NCI-H82 (cell line): Measurements from ENCODE around the gene MFRP.

ENCODE experiments used
- DNase-seq: peaks from one replicate; lab custom pipeline; 2025; lab: John Stamatoyannopoulos, UW

MFRP gene

DNA sequence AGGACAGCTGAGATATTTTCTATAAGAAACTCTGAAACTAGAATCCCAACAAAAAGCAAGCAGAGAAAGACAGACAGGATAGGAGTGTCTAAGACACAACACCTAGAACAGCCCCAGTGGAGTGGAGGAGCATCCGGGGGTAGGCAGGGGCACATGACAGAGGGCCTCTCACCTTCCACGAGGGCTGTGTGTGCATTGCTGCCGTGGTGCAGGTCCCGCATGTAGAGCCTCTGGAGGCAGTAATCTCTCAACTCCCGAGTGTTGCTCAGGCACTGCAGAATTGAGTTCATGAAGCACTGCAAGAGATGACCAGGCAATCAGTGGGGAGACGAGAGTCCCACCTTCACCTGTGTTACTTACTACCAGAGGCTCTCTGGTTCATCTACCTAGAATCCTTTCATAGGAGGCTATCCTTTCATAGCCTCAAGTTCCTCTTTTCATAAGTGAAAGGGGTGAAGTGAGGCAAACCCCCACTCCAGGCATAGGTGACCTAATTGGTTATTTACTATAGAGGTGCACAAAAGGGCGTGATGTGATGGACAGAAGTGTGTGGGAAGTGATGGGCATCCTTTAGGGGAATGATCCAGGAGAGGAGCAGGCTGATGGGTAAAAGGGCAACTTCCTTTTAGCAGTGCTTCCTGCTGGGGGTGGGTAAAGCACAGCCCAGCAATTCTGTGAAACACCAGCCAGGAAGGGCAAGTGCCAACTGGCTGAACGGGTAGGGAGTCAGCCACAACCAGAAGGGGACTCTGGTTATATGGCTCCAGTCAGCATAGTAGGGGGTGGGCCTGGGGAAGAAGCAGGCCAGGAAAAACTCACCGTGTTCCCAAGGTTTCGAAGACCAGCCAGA is 13.1 kb upstream of the MFRP start:
- DNase-seq = no peak

DNA sequence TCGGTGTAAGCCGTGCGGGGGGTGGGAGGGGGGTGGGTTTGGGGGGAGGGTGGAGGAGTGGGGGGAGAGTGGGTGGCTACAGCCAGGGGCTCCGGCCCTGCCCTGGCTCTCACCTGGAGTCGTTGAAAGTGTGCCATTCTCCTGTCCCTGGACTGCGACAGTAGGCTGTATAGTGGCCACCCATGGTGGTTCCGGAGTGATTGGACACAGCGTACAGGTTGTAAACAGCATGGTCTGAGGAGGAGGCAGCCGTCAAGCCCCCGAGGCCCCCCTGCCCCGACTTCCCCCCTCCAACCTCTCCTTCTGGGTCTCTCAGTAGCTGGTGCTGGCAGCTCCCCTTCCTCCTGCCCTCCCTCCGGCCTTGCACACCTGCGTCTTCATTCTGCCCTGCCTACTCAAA is 10.6 kb upstream of the MFRP start:
- no peak for DNase-seq

DNA sequence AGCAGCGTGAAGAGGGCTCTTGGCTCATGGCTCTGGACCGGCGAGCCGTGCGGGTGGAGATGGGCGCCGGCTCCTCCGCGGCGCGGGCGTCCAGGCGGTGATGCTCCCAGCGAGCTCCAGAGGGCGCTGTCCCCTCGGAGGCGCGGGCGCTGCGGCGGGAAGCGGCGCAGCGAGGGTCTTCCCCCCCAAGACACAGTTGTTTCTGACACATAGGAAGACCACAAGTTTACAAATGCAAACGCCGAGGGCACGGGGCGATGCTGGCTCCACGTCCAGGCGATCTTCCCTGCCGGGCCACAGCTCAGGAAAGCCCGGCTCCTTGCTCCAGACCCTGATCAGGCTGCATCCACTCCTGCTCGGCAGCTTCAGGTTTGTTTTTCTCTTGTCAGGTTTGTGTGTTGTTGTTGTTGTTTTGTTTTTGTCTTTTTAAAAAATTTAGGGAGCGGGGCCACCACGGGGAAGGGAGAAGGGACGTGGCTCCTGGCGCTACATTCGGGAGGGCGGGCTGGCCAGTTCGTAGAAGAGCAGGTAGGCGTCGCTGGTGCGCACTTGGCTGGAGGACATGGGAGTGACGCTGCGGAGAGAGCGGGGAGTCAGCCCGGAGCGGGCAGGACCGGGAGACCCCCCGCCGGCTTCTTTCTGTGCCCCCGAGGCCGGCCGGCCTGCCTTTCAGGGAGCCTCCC is 10.0 kb upstream of the MFRP start:
- no peak for DNase-seq

DNA sequence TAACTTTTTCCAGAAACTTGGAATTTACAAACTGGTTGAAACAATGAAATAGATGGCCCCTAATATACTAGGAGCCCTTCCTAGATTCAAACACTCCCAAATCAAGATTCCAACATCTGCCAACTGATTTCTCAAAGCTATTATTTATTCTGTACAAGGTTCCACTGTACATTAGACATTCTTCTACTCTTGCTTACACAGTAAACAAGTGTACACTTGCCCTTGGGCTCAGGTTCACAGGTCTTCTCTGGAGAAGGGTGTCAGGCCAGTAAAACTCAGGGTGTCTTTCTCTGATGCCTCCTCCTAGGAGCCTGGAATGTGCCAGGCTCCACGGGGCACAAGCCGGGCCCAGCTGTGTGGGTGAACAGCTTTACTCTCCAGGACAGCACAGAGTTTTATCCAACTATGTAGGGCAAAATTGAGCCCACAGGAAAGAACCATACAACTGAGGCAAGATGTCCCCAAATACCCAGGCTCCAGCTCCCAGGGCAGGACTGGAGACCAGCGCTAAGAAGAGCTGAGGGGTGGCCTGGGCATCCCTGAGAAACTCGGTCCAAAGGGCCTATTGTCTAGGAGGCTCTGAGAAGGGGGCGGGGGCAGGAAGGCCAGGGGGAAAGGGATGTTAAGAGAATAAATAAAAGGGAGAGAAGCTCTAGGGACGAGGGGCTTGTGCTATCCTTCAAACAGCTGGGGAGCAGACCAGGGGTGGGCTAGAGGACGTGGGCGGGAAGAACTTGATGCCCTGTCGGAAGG is 8.8 kb upstream of the MFRP start:
- DNase-seq = no peak

DNA sequence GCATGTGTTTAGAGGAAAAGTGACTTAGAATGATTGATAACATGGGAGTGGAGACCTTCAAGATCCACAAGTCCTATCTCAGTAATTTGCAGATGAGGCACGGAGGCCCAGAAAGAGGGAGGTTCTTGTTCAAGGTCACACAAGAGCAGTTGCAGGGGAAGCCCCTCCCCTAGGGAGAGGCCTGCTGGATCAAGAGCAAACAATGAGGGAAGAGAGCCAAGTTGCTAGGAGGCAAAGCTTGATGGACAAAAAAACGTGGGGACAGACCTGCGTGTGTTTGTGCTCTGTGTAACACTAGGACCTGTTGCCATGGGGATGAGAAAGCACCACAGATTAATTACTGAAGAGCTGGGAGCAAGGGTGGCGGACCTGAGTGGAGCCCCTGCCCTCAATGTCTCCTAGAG is 6.4 kb upstream of the MFRP start:
- DNase-seq = peak; percentile 93

GRCh38 chr11:119351232-119351631 is 4.7 kb upstream of the MFRP start:
- DNase-seq = no peak

DNA sequence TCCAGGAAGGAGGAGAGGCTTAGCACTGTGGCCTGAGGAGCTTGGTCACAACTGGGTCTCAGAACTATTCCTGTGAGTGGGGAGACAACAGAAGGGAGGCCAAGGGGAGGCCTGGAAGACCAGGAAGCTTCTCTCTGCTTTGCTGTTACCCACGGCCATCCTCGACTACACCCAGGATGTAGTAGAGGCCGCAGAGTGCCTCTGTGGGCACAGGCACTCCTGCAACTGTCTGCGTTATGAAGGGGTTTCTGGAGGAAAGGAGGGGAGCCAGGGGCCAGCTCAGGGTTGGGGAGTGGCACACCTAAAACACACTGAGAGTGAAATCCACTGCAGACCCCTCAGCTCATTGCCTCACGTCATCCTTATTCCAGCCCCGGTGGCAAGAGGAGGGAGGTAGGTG is 3.8 kb upstream of the MFRP start:
- no peak for DNase-seq

GRCh38 chr11:119347940-119348605 is 1.6 kb upstream of the MFRP start:
- DNase-seq = peak; percentile 15

GRCh38 chr11:119347242-119347641 is 737 bp upstream of the MFRP start:
- peak; percentile 58 for DNase-seq

- no peak for DNase-seq
Measured at GRCh38 chr11:119345685-119346084, 820 bp downstream of the MFRP start.

GRCh38 chr11:119344291-119345010 is 2.1 kb downstream of the MFRP start:
- DNase-seq = no peak

GRCh38 chr11:119343726-119344125 is 2.8 kb downstream of the MFRP start:
- DNase-seq = no peak

DNA sequence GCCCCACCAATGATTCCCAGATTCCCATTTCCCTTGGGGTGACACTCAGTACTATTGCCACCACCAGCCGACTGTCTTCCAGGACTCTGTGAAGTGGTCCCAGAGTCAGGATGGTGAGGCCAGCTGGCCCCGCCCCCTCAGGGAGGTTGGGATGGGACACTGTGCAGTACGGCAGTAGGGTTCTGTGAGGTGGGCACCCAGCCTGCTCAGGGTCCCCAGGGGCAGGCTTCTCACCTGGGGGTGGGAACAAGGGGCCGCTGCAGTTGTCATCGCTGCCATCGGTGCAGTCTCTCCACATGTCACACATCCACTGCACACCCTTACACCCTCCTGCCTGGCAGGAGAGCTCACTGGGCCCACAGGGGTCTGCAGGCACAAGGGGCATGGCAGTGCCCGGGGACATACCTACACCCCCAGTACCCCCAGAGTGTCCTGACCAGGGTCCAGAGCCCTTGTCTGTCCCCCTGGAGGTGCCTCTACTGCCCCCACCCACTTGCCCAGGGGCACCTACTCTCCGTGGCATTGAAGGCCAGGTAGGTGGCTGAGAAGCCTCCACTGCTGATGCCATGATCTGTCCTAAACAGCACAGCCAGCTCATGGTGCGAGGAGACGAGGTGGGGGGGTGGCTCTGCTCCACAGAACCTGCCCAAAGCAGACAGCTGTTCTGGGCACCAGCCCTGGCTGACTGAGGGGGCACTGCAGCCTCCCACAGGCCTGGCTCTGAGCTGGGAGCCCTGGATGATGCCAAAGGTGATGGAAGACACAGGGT is 4.0 kb downstream of the MFRP start:
- no peak for DNase-seq

- DNase-seq = no peak
Measured at GRCh38 chr11:119342023-119342300, 4.5 kb downstream of the MFRP start.

GRCh38 chr11:119341222-119342022 is 5.1 kb downstream of the MFRP start:
- DNase-seq = no peak

DNA sequence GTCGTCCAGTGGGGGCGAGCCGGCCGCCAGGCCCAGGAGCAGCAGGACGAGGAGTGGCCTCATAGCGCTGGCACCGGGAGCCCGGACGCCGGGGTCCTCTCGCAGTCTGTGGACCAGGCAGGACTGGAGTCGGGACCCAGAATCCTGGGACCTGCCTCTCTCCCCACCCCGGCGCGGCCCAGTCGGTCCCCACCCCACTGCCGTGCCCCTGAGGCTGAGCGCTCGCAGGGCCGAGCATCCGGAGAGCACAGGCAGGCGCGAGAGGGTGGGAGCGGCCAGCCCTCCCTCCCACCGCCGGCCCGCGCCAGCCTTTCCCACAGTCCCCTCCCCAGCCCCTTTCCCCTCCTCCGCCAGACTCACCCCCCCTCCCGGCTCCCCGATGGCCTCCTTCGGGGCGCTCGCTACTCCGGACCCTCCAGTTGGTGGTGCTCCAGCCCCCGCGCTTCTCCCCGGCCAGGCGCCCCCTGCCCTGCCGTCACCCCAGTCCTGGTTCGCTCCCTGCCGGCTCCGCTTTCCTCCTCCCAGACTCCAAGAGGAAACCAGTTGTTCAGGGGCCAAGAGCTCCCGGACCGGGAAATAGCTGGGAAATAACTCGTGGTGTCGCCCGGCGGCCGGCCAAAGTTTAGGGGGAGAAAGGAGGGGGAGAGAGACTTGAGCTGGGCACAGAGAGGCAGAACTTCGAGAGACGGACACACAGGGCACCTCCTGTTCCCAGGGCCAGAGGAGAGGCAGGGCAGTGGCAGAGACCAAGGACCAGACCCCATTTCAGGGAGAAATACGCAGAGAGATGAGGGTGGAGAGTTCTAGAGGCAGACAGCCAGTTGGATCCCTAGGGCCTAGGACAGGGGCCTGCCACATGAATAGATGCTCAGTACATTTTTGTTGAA is 5.9 kb downstream of the MFRP start, which contains the start of gene C1QTNF5:
Gene C1QTNF5, minus strand, starts transcription at position 549 of the 887 bp plus-strand sequence. Its CDS starts 486 bp downstream, at position 63.
- DNase-seq = no peak

DNA sequence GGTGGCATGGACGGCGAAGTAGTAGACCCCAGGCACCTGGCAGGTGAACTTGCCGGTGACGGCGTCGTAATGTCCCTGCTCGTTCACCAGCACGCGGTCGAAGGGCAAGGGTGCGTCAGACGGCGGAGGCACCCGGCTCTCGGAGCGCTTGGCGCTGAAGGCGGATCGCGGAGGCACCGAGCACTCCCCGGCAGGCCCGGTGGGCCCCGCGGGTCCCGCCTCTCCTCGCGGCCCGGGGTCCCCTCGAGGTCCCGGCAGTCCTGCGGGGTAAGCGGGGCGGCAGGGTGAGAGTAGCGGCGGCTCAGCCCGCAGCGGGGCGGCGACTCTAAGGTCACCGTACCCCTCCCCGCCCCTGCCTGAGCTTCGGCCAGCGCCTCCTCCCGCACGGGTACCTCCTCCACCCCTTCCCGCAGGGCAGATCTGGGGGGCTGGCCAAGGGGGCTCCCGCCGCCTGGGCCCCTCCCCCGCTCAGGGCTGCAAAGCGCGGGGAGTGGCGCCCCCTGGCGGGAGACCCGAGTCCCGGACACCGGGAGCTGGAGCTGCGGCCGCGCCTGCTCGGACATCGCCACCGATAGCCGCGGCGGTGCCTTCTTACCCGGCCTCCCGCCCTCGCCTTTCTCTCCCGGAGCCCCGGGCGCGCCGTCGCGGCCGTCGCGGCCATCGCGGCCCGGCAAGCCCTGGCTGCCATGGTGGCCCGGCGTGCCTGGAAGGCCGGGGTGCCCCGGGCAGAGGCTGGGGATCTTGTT is 6.7 kb downstream of the MFRP start:
- DNase-seq = peak; percentile 25

DNA sequence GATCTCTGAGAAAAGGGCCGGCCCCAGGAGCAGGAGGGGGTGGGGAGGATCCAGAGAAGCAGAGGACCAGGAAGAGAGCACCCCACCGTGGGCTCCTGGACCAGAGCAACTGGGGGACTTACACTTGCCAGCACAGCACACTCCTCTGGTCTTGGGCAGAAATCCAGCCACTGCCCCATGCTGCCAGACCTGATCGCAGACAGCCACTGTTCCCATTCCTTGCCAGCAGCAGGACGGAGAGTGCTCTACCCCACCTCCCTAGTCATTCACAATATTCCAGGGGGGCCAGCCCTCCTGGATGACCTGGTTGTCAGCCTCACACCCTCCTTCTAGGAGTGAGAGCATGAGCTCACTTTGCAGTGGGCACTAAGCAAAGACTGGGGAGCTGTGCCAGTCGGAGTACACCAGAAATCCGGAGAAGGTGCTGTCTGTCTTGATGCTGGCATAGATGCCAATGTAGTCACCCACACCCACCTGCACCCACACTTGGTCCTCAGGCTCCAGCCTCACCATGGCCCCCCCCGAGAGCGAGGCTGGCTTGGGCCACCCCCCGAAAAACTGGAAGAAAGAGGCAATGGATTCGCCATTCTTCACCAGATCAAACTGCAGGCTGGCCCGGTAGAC is 7.4 kb downstream of the MFRP start:
- no peak for DNase-seq
